Subcutaneous adipose tissue (tissue), 4 donors: ENCODE results near the gene GJC2. TPM values are rescaled to one million over a fixed set of nuclear protein-coding genes. Genes with fewer than 3 reads are reported as not detected.

ENCODE experiments used
- total RNA-seq, 4 donors: library from RNA; depleted of rRNA; stranded (reverse); fragments of >200 nt; gene quantifications; one replicate each; pipeline ENCODE4 v1.1.0, GENCODE V29; 2016
- TF ChIP-seq, protein P1 (sequence below): fragments of 450-650 bp; IDR thresholded peaks from one replicate; pipeline ENCODE4 v1.5.1; 2016; ENCODE audit warnings: low read depth, mild to moderate bottlenecking, control low read depth, antibody characterized with exemption, moderate library complexity

Gene GJC2
- total RNA-seq, 4 donors from 2014 or later: 0.68 to 3.0 (median 1.1) TPM

DNA sequence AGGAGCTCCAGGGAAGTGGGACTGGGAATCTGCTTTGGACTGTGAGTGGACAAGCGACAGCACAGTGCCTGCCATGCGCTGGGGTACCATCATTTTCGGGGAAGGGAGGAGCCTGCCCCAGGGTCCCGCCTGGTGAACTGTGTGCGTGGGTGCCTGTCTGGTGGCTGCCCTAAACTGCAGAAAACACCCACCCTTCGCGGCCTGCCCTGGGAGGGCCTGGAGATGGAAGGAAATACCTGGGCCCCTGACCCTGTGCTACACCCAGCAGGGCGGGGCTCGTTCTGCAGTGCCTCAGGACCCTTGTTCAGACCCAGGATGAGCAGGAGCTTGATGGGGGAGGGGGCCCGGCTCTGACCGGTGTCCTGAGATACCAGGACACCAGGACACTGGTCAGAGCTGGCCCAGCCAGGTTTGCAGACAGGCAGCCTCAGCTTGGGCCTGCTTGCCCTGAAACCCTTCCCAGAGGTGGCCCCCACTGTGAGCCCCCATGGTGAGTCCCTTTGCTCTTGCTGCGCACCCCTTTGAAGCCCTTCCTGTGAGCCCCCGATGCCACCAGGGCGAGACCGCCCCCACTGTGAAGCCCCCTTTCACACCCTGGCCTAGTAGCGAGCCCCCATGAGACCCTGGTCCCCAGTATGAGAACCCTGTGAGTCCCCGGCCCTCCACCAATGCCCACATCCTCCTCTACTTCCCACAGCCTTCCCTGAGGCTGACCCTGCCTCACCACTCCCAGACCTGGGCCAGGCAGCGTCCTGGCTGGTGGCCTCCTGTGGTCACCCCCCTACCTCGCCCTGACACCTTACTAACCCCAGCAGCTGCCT, 2.6 kb downstream of the GJC2 start:
- TF ChIP-seq, protein P1, sequence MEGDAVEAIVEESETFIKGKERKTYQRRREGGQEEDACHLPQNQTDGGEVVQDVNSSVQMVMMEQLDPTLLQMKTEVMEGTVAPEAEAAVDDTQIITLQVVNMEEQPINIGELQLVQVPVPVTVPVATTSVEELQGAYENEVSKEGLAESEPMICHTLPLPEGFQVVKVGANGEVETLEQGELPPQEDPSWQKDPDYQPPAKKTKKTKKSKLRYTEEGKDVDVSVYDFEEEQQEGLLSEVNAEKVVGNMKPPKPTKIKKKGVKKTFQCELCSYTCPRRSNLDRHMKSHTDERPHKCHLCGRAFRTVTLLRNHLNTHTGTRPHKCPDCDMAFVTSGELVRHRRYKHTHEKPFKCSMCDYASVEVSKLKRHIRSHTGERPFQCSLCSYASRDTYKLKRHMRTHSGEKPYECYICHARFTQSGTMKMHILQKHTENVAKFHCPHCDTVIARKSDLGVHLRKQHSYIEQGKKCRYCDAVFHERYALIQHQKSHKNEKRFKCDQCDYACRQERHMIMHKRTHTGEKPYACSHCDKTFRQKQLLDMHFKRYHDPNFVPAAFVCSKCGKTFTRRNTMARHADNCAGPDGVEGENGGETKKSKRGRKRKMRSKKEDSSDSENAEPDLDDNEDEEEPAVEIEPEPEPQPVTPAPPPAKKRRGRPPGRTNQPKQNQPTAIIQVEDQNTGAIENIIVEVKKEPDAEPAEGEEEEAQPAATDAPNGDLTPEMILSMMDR: no peak

DNA sequence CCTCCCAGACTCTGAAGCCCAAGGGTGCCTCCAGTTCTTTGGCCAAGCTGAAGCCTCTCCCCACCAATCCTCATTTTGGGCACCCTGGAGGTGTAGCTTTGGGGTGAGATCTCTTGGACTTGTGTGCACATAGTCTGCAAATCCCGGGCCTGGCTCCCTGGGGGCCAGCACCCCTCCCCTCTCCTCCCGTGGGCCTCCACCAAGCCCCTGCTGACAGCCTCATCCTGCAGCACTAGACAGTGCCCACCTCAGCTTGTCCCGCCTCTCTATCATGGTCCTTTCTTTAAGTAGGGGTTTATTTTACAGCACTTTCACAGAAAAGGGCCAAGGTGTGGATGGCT, 3.2 kb downstream of the GJC2 start:
- TF ChIP-seq, protein P1: no peak

DNA sequence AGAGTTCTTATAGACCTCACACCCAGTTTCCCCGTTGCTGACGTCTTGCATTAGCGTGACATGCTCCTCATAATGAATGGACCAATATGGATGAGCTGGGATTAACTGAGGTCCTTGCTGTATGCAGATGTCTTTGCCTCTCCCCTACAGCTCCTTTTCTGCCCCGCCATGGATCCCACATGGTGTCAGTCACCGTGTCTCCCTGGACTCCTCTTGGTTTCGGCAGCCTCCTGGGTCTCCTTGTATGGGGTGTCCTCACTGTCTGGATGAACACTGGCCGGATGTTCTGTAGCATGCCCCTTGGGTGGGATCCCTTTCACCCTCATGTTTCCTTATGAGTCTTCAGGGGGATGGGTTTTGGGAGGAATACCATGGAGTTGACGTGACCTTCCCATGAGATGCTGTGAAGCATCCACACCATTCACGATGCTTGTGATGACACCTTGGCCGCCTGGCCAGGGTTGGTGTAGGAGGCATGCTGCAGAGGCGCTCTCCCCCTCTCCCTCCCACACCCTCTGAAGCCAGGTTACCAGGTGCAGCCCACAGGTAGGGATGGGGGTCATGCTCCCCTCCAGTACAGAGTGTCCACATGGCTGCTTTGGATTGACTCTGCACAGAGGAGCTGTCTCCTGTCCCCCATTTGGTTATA, 4.4 kb downstream of the GJC2 start:
- TF ChIP-seq, protein P1: no peak

DNA sequence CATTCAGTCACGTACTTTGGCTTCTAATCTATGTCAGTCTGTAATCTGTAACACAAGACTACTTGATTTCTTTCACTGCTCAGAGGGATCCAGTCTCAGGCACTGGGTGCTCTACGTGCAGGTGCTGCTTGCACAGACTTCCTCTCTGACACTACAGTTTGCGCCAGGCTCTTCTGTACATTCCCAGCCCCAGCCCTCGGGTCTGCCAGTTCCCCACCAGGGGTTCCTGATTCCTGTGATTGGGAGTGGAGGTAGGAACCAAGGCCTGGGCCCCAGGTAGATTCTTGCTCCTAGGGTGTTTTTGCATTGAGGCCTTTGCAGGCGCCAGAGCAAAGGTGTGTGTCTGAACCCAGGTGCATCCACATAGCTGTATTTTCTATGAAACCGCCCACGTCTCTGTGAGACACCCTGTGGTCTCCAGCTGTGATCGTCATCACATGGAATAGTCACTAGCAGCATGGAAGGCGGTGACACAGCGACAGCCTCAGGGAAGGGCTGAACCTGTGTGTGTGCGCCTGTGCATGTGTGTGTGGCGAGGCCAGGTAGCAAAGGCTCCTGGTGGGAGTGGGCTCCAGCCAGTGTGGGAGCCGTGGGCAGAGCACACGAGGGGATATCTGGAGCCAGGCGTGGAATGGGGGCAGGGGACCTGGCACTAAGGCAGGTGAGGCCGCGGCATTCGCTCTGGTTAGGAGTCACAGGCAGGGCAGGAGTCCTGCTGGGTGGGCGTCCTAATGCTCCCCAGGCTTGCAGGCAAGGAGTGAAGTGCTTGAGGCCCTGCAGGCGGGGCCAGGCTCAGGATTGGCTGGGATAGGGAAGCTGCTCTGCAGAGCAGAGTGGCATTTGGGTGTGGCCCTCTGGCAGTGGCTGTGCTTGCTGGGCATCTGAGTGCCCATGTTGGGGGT, 5.2 kb downstream of the GJC2 start:
- TF ChIP-seq, protein P1: no peak

DNA sequence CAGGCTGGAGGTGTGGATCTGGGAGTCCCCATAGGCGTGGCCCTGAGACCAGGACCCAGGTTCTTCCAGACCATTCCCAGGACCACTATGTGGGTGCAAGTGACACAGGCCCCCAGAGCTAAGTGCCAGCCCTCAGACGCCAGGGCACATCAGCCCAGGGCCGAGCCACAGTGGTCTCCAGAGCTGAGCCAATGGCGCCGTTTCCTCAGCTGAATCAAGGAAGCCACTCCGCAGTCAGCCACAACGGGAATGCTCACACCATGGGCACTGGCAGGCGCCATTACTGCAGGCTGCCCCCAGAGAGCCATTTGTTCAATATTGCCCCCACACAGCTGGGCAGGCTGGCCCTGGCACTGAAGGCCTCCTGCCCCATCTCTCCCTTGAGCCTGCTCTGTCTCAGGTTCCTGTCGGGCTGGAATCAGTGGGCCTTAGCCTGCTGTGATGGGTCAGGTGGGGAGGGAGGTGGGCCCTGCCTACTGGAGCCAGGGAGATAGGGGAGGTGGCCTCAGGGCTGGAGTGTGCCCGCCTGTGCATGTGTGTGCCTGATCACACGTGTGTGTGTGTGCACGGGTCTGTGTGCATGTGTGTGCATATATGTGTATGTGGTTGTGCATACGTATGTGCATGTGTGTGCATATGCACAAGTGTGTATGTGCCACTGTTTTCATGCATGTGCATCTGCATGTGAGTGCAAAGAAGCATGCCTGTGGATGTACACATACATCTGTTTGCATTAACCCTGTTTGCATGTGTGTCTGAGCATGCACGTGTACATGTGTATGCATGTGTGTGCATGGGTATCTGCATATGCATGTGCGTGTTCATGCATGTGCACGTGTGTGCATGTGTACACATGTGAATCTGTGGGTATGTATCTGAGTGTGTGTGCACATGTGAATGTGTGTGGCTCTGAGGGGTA, 6.1 kb downstream of the GJC2 start:
- TF ChIP-seq, protein P1: no peak

DNA sequence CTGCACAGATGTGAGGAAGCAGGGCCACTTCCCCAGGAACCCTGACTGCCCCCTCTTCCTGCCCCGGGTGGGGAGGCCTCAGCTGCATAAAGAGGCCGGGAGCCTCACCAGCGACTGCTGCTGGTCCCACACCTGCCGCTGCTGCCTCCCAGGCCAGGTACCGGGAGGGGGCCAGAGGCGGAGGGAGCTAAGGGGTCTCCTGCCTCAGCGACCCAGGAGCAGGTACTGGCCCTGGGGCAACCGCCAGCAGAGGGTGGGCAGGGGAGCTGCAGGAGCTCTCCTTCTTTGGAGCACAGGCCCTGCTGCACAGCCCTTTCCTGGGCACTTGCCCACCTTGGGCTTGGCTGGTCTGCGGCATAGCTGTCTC, 6.8 kb downstream of the GJC2 start:
- TF ChIP-seq, protein P1: no peak
